CD14-positive monocyte (primary cell): ENCODE results near the gene KRT72. TPM values are rescaled to one million over a fixed set of nuclear protein-coding genes. Genes with fewer than 3 reads are reported as not detected.

ENCODE experiments used
- DNase-seq, 3 donors: peaks; one replicate each; pipeline ENCODE4 v3.0.0-alpha.2; 2011 to 2022
- H2AFZ ChIP-seq: 2 replicates; pipeline ENCODE4 v1.6.0; 2012; ENCODE audit warnings: mild to moderate bottlenecking, low read depth, low read length, inconsistent platforms; ENCODE audit not compliant: insufficient read depth, poor library complexity, severe bottlenecking
- H3K27ac ChIP-seq, 2 donors: 1 replicate in 1 of 2; 2 replicates in 1 of 2; pipeline ENCODE4 v1.5.1; 2012 to 2013; ENCODE audit warnings: low read length in 2 of 2, control low read depth in 1 of 2, inconsistent platforms in 1 of 2, low read depth in 1 of 2, mild to moderate bottlenecking in 1 of 2
- H3K27me3 ChIP-seq, 2 donors: one replicate each; pipeline versions ENCODE4 v1.6.0 to v1.6.1; 2011 to 2013; ENCODE audit warnings: low read length in 2 of 2; ENCODE audit not compliant: control insufficient read depth in 2 of 2, insufficient read depth in 2 of 2
- H3K36me3 ChIP-seq, 2 donors: replicated peaks in 1 of 2; 1 replicate in 1 of 2; 2 replicates in 1 of 2; pipeline versions ENCODE4 v1.5.1 to v1.6.1; 2012 to 2013; ENCODE audit warnings: low read length in 2 of 2, control low read depth in 1 of 2, inconsistent platforms in 1 of 2, mild to moderate bottlenecking in 1 of 2; ENCODE audit not compliant: insufficient read depth in 2 of 2, control insufficient read depth in 1 of 2
- H3K4me1 ChIP-seq, 2 donors: 1 replicate in 1 of 2; 2 replicates in 1 of 2; pipeline versions ENCODE4 v1.5.1 to v1.6.1; 2012 to 2013; ENCODE audit warnings: low read length in 2 of 2, control low read depth in 1 of 2, inconsistent platforms in 1 of 2, mild to moderate bottlenecking in 1 of 2, moderate library complexity in 1 of 2; ENCODE audit not compliant: insufficient read depth in 2 of 2, control insufficient read depth in 1 of 2
- H3K4me2 ChIP-seq: replicated peaks from 2 replicates; pipeline ENCODE3; 2012; ENCODE audit warnings: low read length, moderate library complexity, mild to moderate bottlenecking; ENCODE audit not compliant: poor library complexity, severe bottlenecking; ENCODE audit errors: extremely low read depth
- H3K4me3 ChIP-seq, 3 experiments: fragments of 200-600 bp in 1 of 3; sonication (generic) in 1 of 3; replicated peaks in 1 of 3; 1 replicate in 2 of 3; 2 replicates in 1 of 3; pipeline ENCODE4 v1.5.1; 2011 to 2013; ENCODE audit warnings: low read length in 3 of 3, mild to moderate bottlenecking in 3 of 3, control low read depth in 2 of 3, low read depth in 2 of 3, inconsistent platforms in 1 of 3, moderate library complexity in 1 of 3
- H3K79me2 ChIP-seq: 2 replicates; pipeline ENCODE4 v1.6.0; 2012; ENCODE audit warnings: mild to moderate bottlenecking, control low read depth, inconsistent platforms, low read length, moderate library complexity; ENCODE audit not compliant: insufficient read depth
- H3K9ac ChIP-seq: 2 replicates; pipeline ENCODE4 v1.6.0; 2017; ENCODE audit warnings: low read length, mild to moderate bottlenecking; ENCODE audit not compliant: insufficient read depth, poor library complexity, severe bottlenecking
- H3K9me3 ChIP-seq, 2 donors: replicated peaks in 1 of 2; 1 replicate in 1 of 2; 2 replicates in 1 of 2; pipeline versions ENCODE4 v1.5.1 to v1.6.1; 2012 to 2013; ENCODE audit warnings: low read length in 2 of 2, control low read depth in 1 of 2; ENCODE audit not compliant: control insufficient read depth in 1 of 2, insufficient read depth in 1 of 2
- H4K20me1 ChIP-seq: 2 replicates; pipeline ENCODE4 v1.6.0; 2012; ENCODE audit warnings: mild to moderate bottlenecking, low read length, control low read depth, moderate library complexity; ENCODE audit not compliant: insufficient read depth
- H3K27ac Mint-ChIP-seq, 7 donors: one replicate each; pipeline ENCODE4 v1.8.0; 2020; ENCODE audit warnings: mild to moderate bottlenecking in 7 of 7, mixed read lengths in 7 of 7, moderate library complexity in 6 of 7, inconsistent platforms in 2 of 7
- H3K27me3 Mint-ChIP-seq, 3 donors: one replicate each; pipeline ENCODE4 v1.8.0; 2021 to 2022; ENCODE audit warnings: low read depth in 3 of 3, mild to moderate bottlenecking in 3 of 3, mixed read lengths in 3 of 3, moderate library complexity in 3 of 3, inconsistent platforms in 1 of 3
- H3K36me3 Mint-ChIP-seq, 2 donors: one replicate each; pipeline ENCODE4 v1.8.0; 2020; ENCODE audit warnings: mixed read lengths in 2 of 2, inconsistent platforms in 1 of 2, mild to moderate bottlenecking in 1 of 2
- H3K4me1 Mint-ChIP-seq: one replicate; pipeline ENCODE4 v1.8.0; 2020; ENCODE audit warnings: mild to moderate bottlenecking, mixed read lengths
- H3K4me3 Mint-ChIP-seq, 2 donors: one replicate each; pipeline ENCODE4 v1.8.0; 2020; ENCODE audit warnings: mild to moderate bottlenecking in 2 of 2, mixed read lengths in 2 of 2, moderate library complexity in 1 of 2
- H3K9me3 Mint-ChIP-seq, 7 donors: one replicate each; pipeline ENCODE4 v1.8.0; 2020 to 2022; ENCODE audit warnings: mixed read lengths in 7 of 7, mild to moderate bottlenecking in 6 of 7, moderate library complexity in 6 of 7, inconsistent platforms in 2 of 7
- CTCF ChIP-seq: fragments of 200-600 bp; IDR thresholded peaks from one replicate; pipeline ENCODE4 v1.8.0; 2022; ENCODE audit warnings: antibody characterized with exemption, mild to moderate bottlenecking
- WGBS: methylation state at CpG from one replicate; pipeline ENCODE4 v1.1.5; 2013; ENCODE audit warnings: missing lambda C conversion rate; ENCODE audit not compliant: insufficient coverage; 5-methylcytosine and 5-hydroxymethylcytosine counted together
- intact Hi-C, 2 donors: fragments of 100-400 bp; cut with micrococcal nuclease; formaldehyde crosslinking; loops; one replicate each; pipeline versions ENCODE4 v1.15.0 to v1.15.1; 2023
- polyA plus RNA-seq, 3 donors: library from polyadenylated mRNA; depleted of rRNA in 1 of 3; unstranded in 2 of 3; stranded (reverse) in 1 of 3; fragments of 300-500 nt in 2 of 3; fragments of >200 nt in 1 of 3; fragmentation: Illumina TruSeq in 2 of 3; gene quantifications; 1 replicate in 2 of 3; 2 replicates in 1 of 3; pipeline ENCODE4 v1.2.3, GENCODE V29; 2012 to 2021

The KRT72 gene
- polyA plus RNA-seq, 3 donors: not detected

GRCh38 chr12:52641468-52641867 lies 40.2 kb upstream of the KRT72 start:
- no peak for DNase-seq
- no peak for TF ChIP-seq CTCF
- peaks cover 0 to 4% of the 10 kb centered on the region in 2 donors for H3K4me1 ChIP-seq

GRCh38 chr12:52637299-52637698 lies 36.0 kb upstream of the KRT72 start:
- Mint-ChIP-seq H3K9me3 (no peaks in the 10 kb centered on the region), H3K36me3 (no peaks in the 10 kb centered on the region), H3K4me1 (peaks cover 5% of the 10 kb centered on the region), H3K4me3 (no peak overlapping the region), H3K27ac (no peak overlapping the region), H3K27me3 (peaks cover 0 to 8% (median 2%) of the 10 kb centered on the region in 3 donors)
- no peak for TF ChIP-seq CTCF
- Histone ChIP-seq H4K20me1 (no peaks in the 10 kb centered on the region), H3K4me1 (peaks cover 0 to 8% of the 10 kb centered on the region in 2 donors), H3K4me3 (no peak overlapping the region), H3K4me2 (no peak overlapping the region), H2AFZ (no peak overlapping the region), H3K27ac (no peak overlapping the region), H3K79me2 (no peaks in the 10 kb centered on the region), H3K9ac (no peak overlapping the region), H3K9me3 (no peaks in the 10 kb centered on the region), H3K27me3 (no peaks in the 10 kb centered on the region), H3K36me3 (no peaks in the 10 kb centered on the region)
- WGBS: 100% methylated on average over 3 of the region's 4 CpGs
- intact Hi-C loops: no loop called here
- DNase-seq: no peak

More at GRCh38 chr12:52641468-52641867, 40.2 kb upstream of the KRT72 start:
- no peaks in the 10 kb centered on the region for H3K79me2 ChIP-seq
- no peaks in the 10 kb centered on the region for H3K27me3 ChIP-seq
- Mint-ChIP-seq H3K4me3 (no peak overlapping the region), H3K36me3 (no peaks in the 10 kb centered on the region), H3K27me3 (peaks cover 0 to 5% (median 3%) of the 10 kb centered on the region in 3 donors), H3K4me1 (peaks cover 10% of the 10 kb centered on the region), H3K27ac (no peak overlapping the region), H3K9me3 (no peaks in the 10 kb centered on the region)
- H3K4me2 ChIP-seq: no peak overlapping the region
- no peak overlapping the region for H2AFZ ChIP-seq
- no peaks in the 10 kb centered on the region for H3K36me3 ChIP-seq
- no peaks in the 10 kb centered on the region for H3K9me3 ChIP-seq
- intact Hi-C loops: no loop called here
- H3K4me3 ChIP-seq: no peak overlapping the region
- WGBS: 96% methylated on average over 3 of the region's 4 CpGs
- H3K9ac ChIP-seq: no peak overlapping the region
- no peaks in the 10 kb centered on the region for H4K20me1 ChIP-seq
- no peak overlapping the region for H3K27ac ChIP-seq
